KMS-11 (cell line): Measurements from ENCODE around the gene DNAJA4.

Experiments
- H2AFZ ChIP-seq: fragments of 200-600 bp; sonication (generic); 2 replicates; pipeline ENCODE4 v1.6.1; 2016; ENCODE audit warnings: antibody characterized with exemption, mixed run types, low read depth
- H3K27ac ChIP-seq: fragments of 200-600 bp; sonication (generic); 2 replicates; pipeline ENCODE4 v1.6.1; 2016; ENCODE audit warnings: mild to moderate bottlenecking, mixed run types
- H3K27me3 ChIP-seq: fragments of 200-600 bp; sonication (generic); 2 replicates; pipeline ENCODE4 v1.6.1; 2017; ENCODE audit warnings: mild to moderate bottlenecking, low read depth, mixed run types, moderate library complexity; ENCODE audit not compliant: insufficient read depth
- H3K36me3 ChIP-seq: fragments of 200-600 bp; sonication (generic); 2 replicates; pipeline ENCODE4 v1.6.1; 2017; ENCODE audit warnings: mild to moderate bottlenecking, mixed run types; ENCODE audit not compliant: insufficient read depth
- H3K4me1 ChIP-seq: fragments of 200-600 bp; sonication (generic); 2 replicates; pipeline ENCODE4 v1.6.1; 2016; ENCODE audit warnings: mild to moderate bottlenecking, low read depth, mixed run types; ENCODE audit not compliant: poor library complexity, severe bottlenecking
- H3K4me2 ChIP-seq: fragments of 200-600 bp; sonication (generic); 2 replicates; pipeline ENCODE4 v1.7.0; 2016; ENCODE audit warnings: mild to moderate bottlenecking, mixed run types
- H3K4me3 ChIP-seq: fragments of 200-600 bp; sonication (generic); IDR thresholded peaks from 2 replicates; pipeline ENCODE4 v1.6.1; 2017; ENCODE audit warnings: low read depth, low read length, mixed read lengths; ENCODE audit not compliant: insufficient read depth
- H3K79me2 ChIP-seq: fragments of 200-600 bp; sonication (generic); 2 replicates; pipeline ENCODE4 v1.6.1; 2016; ENCODE audit warnings: low read depth, mixed run types; ENCODE audit not compliant: insufficient read depth
- H3K9ac ChIP-seq: fragments of 200-600 bp; sonication (generic); 2 replicates; pipeline ENCODE4 v1.6.1; 2016; ENCODE audit warnings: mild to moderate bottlenecking, mixed run types
- H4K20me1 ChIP-seq: fragments of 200-600 bp; sonication (generic); 2 replicates; pipeline ENCODE4 v1.6.1; 2016; ENCODE audit warnings: mild to moderate bottlenecking, mixed run types; ENCODE audit not compliant: insufficient read depth
- CTCF ChIP-seq: fragments of 200-600 bp; sonication (generic); conservative IDR thresholded peaks from 2 replicates; pipeline ENCODE4 v1.6.1; 2017; ENCODE audit warnings: low read depth, mild to moderate bottlenecking, antibody characterized with exemption, low read length, moderate library complexity, mixed read lengths

DNAJA4 gene

GRCh38 chr15:78315686-78316282 lies 51.4 kb downstream of the DNAJA4 start:
- Histone ChIP-seq H3K4me3 (no peak overlapping the region), H3K79me2 (no peaks in the 10 kb centered on the region), H3K9ac (no peak overlapping the region), H3K27me3 (no peaks in the 10 kb centered on the region), H3K27ac (no peak overlapping the region), H3K36me3 (no peaks in the 10 kb centered on the region), H3K4me2 (no peak overlapping the region), H3K4me1 (no peaks in the 10 kb centered on the region), H4K20me1 (no peaks in the 10 kb centered on the region), H2AFZ (no peak overlapping the region)
- no peak for TF ChIP-seq CTCF

GRCh38 chr15:78316283-78317083 lies 52.1 kb downstream of the DNAJA4 start:
- H3K9ac ChIP-seq: no peak overlapping the region
- no peaks in the 10 kb centered on the region for H3K27me3 ChIP-seq
- no peaks in the 10 kb centered on the region for H3K4me1 ChIP-seq
- H3K79me2 ChIP-seq: no peaks in the 10 kb centered on the region
- H2AFZ ChIP-seq: no peak overlapping the region
- no peak overlapping the region for H3K4me3 ChIP-seq
- no peak overlapping the region for H3K27ac ChIP-seq
- no peak overlapping the region for H3K4me2 ChIP-seq
- H4K20me1 ChIP-seq: no peaks in the 10 kb centered on the region
- H3K36me3 ChIP-seq: no peaks in the 10 kb centered on the region
- no peak for TF ChIP-seq CTCF

GRCh38 chr15:78317145-78317836 lies 52.9 kb downstream of the DNAJA4 start:
- no peak overlapping the region for H3K27ac ChIP-seq
- no peak overlapping the region for H3K4me2 ChIP-seq
- no peak overlapping the region for H2AFZ ChIP-seq
- no peaks in the 10 kb centered on the region for H3K79me2 ChIP-seq
- no peaks in the 10 kb centered on the region for H4K20me1 ChIP-seq
- no peak overlapping the region for H3K4me3 ChIP-seq
- TF ChIP-seq CTCF: no peak
- no peak overlapping the region for H3K9ac ChIP-seq
- H3K4me1 ChIP-seq: no peaks in the 10 kb centered on the region
- H3K27me3 ChIP-seq: no peaks in the 10 kb centered on the region
- H3K36me3 ChIP-seq: no peaks in the 10 kb centered on the region

- H3K27ac ChIP-seq: no peak overlapping the region
- H3K4me3 ChIP-seq: no peak overlapping the region
Observed at GRCh38 chr15:78319588-78319987, 55.2 kb downstream of the DNAJA4 start.

More at GRCh38 chr15:78319588-78319987, 55.2 kb downstream of the DNAJA4 start:
- no peak overlapping the region for H3K4me2 ChIP-seq
- TF ChIP-seq CTCF: no peak
- no peaks in the 10 kb centered on the region for H3K79me2 ChIP-seq
- H4K20me1 ChIP-seq: no peaks in the 10 kb centered on the region
- H3K4me1 ChIP-seq: no peaks in the 10 kb centered on the region
- H3K9ac ChIP-seq: no peak overlapping the region
- H2AFZ ChIP-seq: no peak overlapping the region
- no peaks in the 10 kb centered on the region for H3K36me3 ChIP-seq
- no peaks in the 10 kb centered on the region for H3K27me3 ChIP-seq
